Neural cell (in vitro differentiated cells): ENCODE results near the gene NDUFAF2. TPM values are rescaled to one million over a fixed set of nuclear protein-coding genes. Genes with fewer than 3 reads are reported as not detected.

Experiments
- H2AFZ ChIP-seq: fragments of 200-600, 300-800 bp; sonication (generic), shearing (Covaris generic); 2 replicates; pipeline ENCODE4 v1.6.0; 2014; ENCODE audit warnings: low read depth, mild to moderate bottlenecking, antibody characterized with exemption, low read length, moderate library complexity
- H3F3A ChIP-seq: fragments of 200-600 bp; shearing (Covaris generic); 2 replicates; pipeline ENCODE4 v1.6.1; 2016; ENCODE audit warnings: mild to moderate bottlenecking, moderate library complexity, mixed read lengths, antibody characterized with exemption, low read length; ENCODE audit not compliant: insufficient read depth, poor library complexity, severe bottlenecking
- H3K27ac ChIP-seq: fragments of 200-600, 300-800 bp; sonication (generic), shearing (Covaris generic); 2 replicates; pipeline ENCODE4 v1.5.1; 2014; ENCODE audit warnings: mild to moderate bottlenecking, low read length, moderate library complexity
- H3K27me3 ChIP-seq: fragments of 300-800, 200-600 bp; sonication (generic), shearing (Covaris generic); 2 replicates; pipeline ENCODE4 v1.6.0; 2014; ENCODE audit warnings: mild to moderate bottlenecking, low read depth, low read length, moderate library complexity; ENCODE audit not compliant: insufficient read depth
- H3K36me3 ChIP-seq: fragments of 300-800, 200-600 bp; sonication (generic), shearing (Covaris generic); 2 replicates; pipeline ENCODE4 v1.5.1; 2014; ENCODE audit warnings: mild to moderate bottlenecking, antibody characterized with exemption, low read length, moderate library complexity; ENCODE audit not compliant: insufficient read depth
- H3K4me2 ChIP-seq: fragments of 300-800, 200-600 bp; sonication (generic), shearing (Covaris generic); 2 replicates; pipeline ENCODE4 v1.6.0; 2014; ENCODE audit warnings: mild to moderate bottlenecking, low read length
- H3K4me3 ChIP-seq: fragments of 300-800, 200-600 bp; sonication (generic), shearing (Covaris generic); 2 replicates; pipeline ENCODE4 v1.5.1; 2014; ENCODE audit warnings: mild to moderate bottlenecking, low read length, moderate library complexity
- H3K79me2 ChIP-seq: fragments of 200-600 bp; shearing (Covaris generic); replicated peaks from 2 replicates; pipeline ENCODE4 v1.6.0; 2014; ENCODE audit warnings: mild to moderate bottlenecking, low read length, moderate library complexity; ENCODE audit not compliant: insufficient read depth
- H3K9ac ChIP-seq: fragments of 300-800, 200-600 bp; sonication (generic), shearing (Covaris generic); 2 replicates; pipeline ENCODE4 v1.6.1; 2016; ENCODE audit warnings: mild to moderate bottlenecking, low read length, mixed read lengths
- H3K9me2 ChIP-seq: fragments of 200-600 bp; shearing (Covaris generic); 2 replicates; pipeline ENCODE4 v1.6.1; 2016; ENCODE audit warnings: mild to moderate bottlenecking, low read length, mixed read lengths; ENCODE audit not compliant: insufficient read depth
- H3K9me3 ChIP-seq: fragments of 200-600, 300-800 bp; sonication (generic), shearing (Covaris generic); 2 replicates; pipeline ENCODE4 v1.6.1; 2016; ENCODE audit warnings: mild to moderate bottlenecking, mixed run types, low read length, moderate library complexity, mixed read lengths
- H4K20me1 ChIP-seq: fragments of 200-600 bp; shearing (Covaris generic); 2 replicates; pipeline ENCODE4 v1.6.1; 2016; ENCODE audit warnings: mild to moderate bottlenecking, mixed run types; ENCODE audit not compliant: insufficient read depth
- CTCF ChIP-seq: fragments of 450-650 bp; IDR thresholded peaks from 2 replicates; pipeline ENCODE4 v1.5.1; 2014; ENCODE audit warnings: antibody characterized with exemption, mild to moderate bottlenecking, moderate library complexity; ENCODE audit not compliant: poor library complexity, severe bottlenecking
- EP300 ChIP-seq: fragments of 450-650 bp; conservative IDR thresholded peaks from 2 replicates; pipeline ENCODE4 v1.6.1; 2014; ENCODE audit warnings: antibody characterized with exemption, mild to moderate bottlenecking, moderate library complexity; ENCODE audit not compliant: poor library complexity, severe bottlenecking
- EZH2 ChIP-seq: fragments of 200-600, 300-800 bp; shearing (Covaris generic), sonication (generic); IDR thresholded peaks from 2 replicates; pipeline ENCODE4 v1.6.1; 2014; ENCODE audit warnings: antibody characterized with exemption, low read length, borderline replicate concordance, mild to moderate bottlenecking; ENCODE audit not compliant: insufficient read depth, poor library complexity, severe bottlenecking
- MXI1 ChIP-seq: fragments of 450-650 bp; conservative IDR thresholded peaks from 2 replicates; pipeline ENCODE4 v1.6.1; 2014; ENCODE audit warnings: antibody characterized with exemption, mild to moderate bottlenecking; ENCODE audit not compliant: poor library complexity, severe bottlenecking
- POLR2AphosphoS5 ChIP-seq: IDR thresholded peaks from 2 replicates; pipeline ENCODE4 v1.6.1; 2012
- RAD21 ChIP-seq: fragments of 450-650 bp; conservative IDR thresholded peaks from 2 replicates; pipeline ENCODE4 v1.6.1; 2014; ENCODE audit warnings: antibody characterized with exemption, mild to moderate bottlenecking, moderate library complexity
- REST ChIP-seq: IDR thresholded peaks from 2 replicates; pipeline ENCODE4 v1.6.1; 2012; ENCODE audit warnings: borderline replicate concordance
- SMC3 ChIP-seq: fragments of 450-650 bp; conservative IDR thresholded peaks from 2 replicates; pipeline ENCODE4 v1.6.1; 2014; ENCODE audit warnings: antibody characterized with exemption, mild to moderate bottlenecking, moderate library complexity; ENCODE audit not compliant: poor library complexity
- TAF1 ChIP-seq: IDR thresholded peaks from 2 replicates; pipeline ENCODE4 v1.6.1; 2012; ENCODE audit warnings: low read depth
- polyA plus RNA-seq: library from polyadenylated mRNA; depleted of rRNA; stranded (reverse); fragments of >200 nt; gene quantifications from 2 replicates; pipeline ENCODE4 v1.2.3, GENCODE V29; 2014

Gene NDUFAF2
- polyA plus RNA-seq, 1 donor from 2014 or later, result 53.6 TPM

- no peaks in the 10 kb centered on the region for H4K20me1 ChIP-seq
Observed at GRCh38 chr5:61097465-61097864, 152.5 kb downstream of the NDUFAF2 start.

GRCh38 chr5:61098251-61098995 is 153.4 kb downstream of the NDUFAF2 start:
- no peak overlapping the region for H3K4me2 ChIP-seq
- no peaks in the 10 kb centered on the region for H3K27me3 ChIP-seq
- H3K9ac ChIP-seq, result no peak overlapping the region
- no peak overlapping the region for H2AFZ ChIP-seq
- no peaks in the 10 kb centered on the region for H3K9me3 ChIP-seq
- H4K20me1 ChIP-seq, result no peaks in the 10 kb centered on the region
- no peak overlapping the region for H3K27ac ChIP-seq
- no peaks in the 10 kb centered on the region for H3F3A ChIP-seq
- H3K36me3 ChIP-seq, result no peaks in the 10 kb centered on the region
- no peak overlapping the region for H3K4me3 ChIP-seq
- no peaks in the 10 kb centered on the region for H3K9me2 ChIP-seq
- H3K79me2 ChIP-seq, result no peaks in the 10 kb centered on the region
- TF ChIP-seq CTCF (no peak), SMC3 (no peak), MXI1 (no peak), EZH2 (no peak), POLR2AphosphoS5 (no peak), EP300 (no peak)

More at GRCh38 chr5:61097465-61097864, 152.5 kb downstream of the NDUFAF2 start:
- H3K9me3 ChIP-seq, result no peaks in the 10 kb centered on the region
- H2AFZ ChIP-seq, result no peak overlapping the region
- H3F3A ChIP-seq, result no peaks in the 10 kb centered on the region
- no peak overlapping the region for H3K9ac ChIP-seq
- no peak for TF ChIP-seq EP300
- TF ChIP-seq RAD21, result no peak
- TF ChIP-seq SMC3, result no peak
- TF ChIP-seq TAF1, result no peak
- no peak for TF ChIP-seq CTCF
- no peak for TF ChIP-seq EZH2
- no peak for TF ChIP-seq MXI1
- TF ChIP-seq REST, result no peak
- TF ChIP-seq POLR2AphosphoS5, result no peak
- H3K9me2 ChIP-seq, result no peaks in the 10 kb centered on the region
- no peak overlapping the region for H3K4me3 ChIP-seq
- no peaks in the 10 kb centered on the region for H3K36me3 ChIP-seq
- no peaks in the 10 kb centered on the region for H3K79me2 ChIP-seq
- H3K27ac ChIP-seq, result no peak overlapping the region
- H3K27me3 ChIP-seq, result no peaks in the 10 kb centered on the region
- H3K4me2 ChIP-seq, result no peak overlapping the region
